Skin of body (tissue), 2 donors: ENCODE data around the gene TSHZ3. TPM values are rescaled to one million over a fixed set of nuclear protein-coding genes. Genes with fewer than 3 reads are reported as not detected.

ENCODE experiments used
- DNase-seq: peaks from one replicate; lab custom pipeline; 2025; lab: John Stamatoyannopoulos, UW
- total RNA-seq: library from RNA; depleted of rRNA; stranded (reverse); fragments of >200 nt; gene quantifications from one replicate; pipeline ENCODE4 v1.2.3, GENCODE V29; 2014

Gene TSHZ3
- total RNA-seq, 1 donor from 2014 or later: 4.8 TPM

DNA sequence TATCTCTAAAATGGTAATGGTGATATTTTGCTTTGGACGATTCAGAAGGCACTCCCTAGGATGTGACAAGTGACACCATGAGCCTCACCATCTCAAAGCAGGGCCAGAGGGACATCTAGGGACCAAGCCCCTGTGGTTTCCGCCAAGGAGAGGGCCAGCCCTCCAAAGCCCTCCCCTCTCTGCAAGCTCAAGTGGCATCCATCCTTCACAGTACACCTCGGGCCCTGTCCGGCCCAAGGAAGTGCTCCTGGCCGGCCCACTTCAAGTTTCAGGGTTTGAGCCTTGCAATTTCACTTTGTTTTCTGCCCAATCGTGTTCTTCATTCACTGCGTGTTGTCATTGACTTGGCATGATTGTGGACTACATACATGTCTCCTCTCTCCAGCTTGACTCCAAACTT is 82.5 kb downstream of the TSHZ3 start:
- DNase-seq: no peak

DNA sequence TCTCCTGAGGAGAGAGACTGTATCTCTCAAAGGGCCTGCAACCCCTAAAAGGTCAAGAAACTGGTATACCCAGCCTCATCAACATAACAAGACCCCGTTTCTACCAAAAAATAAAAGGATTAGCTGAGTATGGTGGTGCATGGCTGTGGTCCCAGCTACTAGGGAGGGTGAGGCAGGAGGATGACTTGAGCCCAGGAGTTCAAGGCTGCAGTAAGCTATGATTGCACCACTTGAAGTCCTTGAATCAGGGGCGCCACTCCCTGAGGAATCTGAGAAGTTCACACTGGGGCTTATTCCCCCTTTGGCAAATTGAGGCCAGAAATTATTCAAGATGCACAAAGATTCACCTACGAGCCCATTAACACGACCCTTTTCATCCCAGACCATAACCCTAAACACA is 83.0 kb downstream of the TSHZ3 start:
- no peak for DNase-seq

DNA sequence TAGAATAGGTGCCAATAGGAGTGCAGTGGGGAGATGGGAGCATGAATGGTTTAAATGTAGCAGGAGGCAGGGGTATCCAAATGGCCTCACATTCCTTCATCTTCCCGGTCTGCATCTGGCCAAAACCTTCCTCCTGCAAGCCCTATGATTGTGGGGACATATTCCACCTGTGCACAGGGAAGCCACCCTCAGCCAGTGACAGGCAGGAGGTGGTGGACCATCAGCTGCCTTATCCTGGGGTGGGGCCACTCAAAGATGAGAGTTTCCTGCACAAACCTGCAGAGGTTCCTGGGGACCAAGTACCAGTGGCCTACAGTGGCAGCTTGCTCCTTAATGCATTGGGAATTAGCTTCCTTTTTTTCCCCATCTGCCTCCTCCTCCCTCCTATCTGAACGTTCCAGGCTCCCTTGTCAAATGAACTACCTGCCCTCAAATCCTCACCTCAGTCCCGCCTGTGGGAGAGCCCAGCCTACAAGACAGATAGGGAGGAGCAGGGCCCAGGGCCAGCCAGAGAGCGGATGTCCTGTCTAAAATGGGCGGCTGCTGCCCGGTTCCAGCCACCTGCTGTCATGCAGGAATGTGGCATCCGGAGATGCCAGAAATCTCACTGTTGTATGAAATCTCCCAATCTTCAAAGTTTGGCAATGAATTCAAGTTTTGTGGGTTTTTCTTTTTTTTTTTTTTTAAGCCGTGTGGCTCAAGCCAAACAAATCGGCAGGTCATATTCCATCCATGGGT is 85.0 kb downstream of the TSHZ3 start:
- no peak for DNase-seq

DNA sequence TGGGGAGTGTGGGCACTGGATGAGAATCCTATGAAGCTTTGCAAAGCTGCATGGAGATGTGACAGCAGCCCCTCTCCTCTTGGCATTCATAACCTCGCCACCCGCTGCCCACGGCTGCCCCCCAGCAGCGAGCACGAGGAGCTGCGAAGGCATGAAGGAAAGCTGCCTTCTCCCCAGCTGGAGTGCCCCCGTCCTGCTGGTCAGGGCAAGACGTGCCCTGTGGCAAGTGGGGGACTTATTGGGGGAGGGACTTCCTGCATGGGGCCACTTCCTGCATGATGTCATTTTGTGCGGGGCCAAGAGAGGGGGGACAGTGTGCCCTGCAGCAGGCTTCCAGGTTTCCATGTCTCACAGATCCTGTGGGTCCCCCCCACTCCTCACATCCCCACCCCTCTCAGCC is 85.9 kb downstream of the TSHZ3 start:
- no peak for DNase-seq

DNA sequence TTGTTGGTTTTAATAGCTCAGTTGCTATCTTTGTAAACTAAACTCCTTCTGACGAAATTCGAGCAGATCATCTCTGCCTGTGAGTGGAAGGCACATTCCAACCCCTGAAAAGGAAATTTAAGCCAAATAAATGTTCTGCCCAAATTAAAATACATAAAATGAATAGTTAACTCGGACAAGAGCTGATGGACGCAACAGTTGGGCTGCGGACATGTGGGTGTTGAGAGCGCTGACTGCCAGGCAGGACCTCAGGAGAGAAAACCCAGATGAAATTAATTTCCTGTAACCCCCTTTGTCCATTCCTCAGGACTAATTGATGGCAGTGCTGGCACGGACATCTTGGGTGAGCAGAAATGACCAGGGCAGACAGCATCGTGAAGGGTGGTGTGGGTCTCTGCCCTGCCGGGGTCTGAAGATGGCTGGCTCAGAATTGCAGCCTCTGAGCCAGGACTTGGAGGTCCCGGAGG is 86.5 kb downstream of the TSHZ3 start:
- no peak for DNase-seq

DNA sequence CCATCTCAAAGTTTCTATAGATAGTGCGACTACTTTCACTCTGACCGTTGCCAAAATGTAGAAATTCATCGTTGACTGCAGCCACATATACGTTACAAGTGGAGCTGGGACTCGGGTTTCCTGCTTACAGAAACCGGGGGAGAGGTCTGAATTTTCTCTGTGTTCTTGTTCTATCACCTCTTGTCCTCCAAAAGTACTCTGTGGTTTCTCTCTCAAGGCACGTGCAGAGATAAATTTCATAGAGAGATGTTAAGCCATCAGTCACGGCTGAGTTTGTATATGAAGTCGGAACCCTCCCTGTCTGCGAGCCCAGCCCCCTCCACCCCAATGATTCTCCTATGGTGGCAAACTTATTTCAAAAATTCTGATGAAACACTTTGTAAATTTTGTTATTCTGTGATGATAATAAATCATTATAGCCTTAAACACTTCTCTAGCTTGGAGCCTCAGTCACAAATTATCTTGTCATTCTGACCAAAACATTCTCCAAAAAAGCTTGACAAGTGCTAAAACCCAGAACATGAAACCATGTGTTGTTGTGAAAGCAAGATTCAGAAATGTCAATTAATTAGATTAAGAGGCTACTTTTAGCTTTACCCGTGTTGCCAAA is 87.5 kb downstream of the TSHZ3 start:
- DNase-seq: peak; percentile 3

DNA sequence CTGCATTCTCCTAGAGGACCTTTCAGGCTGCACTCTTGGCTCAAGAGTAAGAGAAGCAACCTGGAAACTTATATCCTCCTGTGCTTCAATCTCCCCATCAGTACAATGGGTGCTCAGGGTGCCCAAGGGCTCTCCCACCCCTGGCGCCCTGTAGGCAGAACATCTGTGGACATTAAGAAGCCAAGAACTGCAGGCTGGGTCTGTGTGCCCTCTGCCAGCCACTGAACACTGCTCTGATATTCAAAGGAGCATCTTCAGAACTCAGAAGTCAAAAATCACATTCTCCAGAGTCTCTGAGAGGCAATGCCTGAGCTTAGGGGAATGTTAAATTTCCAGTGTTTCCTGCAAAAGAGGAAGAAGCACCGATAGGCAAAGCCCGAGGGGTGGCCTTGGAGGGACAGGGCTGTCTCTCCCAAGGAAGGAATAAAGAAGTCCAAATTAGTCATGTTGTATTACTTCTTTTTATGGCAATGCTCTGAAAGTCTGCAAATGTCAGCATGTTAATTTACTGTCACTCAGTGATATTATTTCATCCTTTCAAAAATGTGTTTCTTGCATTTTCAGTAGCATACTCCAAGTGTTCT is 88.1 kb downstream of the TSHZ3 start:
- no peak for DNase-seq

DNA sequence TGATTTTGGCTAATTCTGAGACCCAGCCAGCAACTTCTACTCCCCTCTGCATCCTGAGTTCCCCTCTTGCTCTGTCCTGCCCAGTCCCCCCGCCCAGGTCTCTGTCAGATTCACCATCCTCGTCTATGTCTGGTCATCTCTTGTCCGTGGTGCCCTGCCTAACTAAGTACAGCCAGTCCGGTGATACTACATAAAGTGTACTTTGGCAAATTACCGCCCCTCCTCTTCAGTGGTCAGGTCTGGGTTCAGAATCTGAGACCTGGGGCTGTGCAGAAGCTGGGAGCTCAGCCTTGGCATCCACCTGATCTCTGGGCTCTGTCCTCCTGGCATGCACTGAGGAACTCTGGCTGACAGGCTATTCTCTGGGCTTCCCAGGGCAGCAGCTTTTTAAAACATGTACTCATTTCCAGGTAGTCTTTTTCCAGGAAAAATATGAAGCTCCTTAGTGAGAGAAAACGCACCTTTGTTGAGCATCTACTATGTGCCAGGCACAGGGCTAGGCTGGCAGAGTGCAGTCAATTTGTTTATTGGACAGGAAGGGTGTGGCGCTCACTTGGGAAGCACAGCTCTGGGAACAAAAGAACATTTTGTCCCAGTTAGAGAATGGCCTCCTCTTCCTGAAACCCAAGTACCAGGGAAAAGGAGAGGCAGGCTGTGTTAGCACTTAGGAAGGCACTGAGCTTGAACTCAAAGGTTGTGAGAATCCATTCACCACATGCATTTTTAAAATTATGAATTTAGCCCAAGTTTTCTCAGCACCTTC is 88.9 kb downstream of the TSHZ3 start:
- DNase-seq: no peak

DNA sequence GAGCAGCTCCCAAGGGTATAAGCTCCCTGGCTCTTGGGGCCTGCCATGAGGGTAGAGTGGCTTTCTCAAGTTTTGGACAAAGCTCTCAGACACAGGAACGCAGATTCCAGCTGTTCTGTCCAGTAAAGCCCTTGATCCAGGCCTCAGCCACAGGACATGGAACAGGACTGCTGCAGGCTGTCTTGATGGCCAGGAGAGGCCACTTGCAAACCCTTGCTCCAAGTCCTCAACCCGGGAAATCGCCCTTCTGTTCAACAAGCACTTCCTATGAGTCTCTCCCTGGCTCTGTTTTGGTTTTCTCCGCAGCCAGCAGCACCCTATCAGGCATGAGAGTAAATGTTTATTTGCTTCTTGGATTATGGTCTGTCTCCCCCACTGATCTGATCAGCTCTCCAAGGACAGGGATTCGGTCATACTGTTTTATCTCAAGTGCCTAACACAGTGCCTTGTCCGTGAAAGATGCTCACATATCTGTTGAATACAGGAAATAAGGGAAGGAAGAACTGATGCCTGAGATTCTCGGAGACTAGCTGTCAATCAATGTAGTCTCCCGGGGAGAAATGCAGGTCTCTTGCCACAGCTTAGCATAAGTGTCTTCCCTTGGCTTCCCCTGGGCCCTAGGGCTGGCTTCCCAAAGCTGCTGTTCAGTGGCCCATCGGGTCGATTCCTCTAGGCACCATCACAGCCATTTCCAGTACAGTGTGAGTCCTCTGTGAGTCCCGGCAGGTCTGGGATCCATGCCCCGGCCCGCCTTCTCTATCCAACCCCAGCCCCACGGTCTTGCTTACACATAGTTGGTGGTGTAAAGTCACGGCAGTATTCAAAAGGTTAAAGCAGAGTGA is 90.8 kb downstream of the TSHZ3 start:
- no peak for DNase-seq

DNA sequence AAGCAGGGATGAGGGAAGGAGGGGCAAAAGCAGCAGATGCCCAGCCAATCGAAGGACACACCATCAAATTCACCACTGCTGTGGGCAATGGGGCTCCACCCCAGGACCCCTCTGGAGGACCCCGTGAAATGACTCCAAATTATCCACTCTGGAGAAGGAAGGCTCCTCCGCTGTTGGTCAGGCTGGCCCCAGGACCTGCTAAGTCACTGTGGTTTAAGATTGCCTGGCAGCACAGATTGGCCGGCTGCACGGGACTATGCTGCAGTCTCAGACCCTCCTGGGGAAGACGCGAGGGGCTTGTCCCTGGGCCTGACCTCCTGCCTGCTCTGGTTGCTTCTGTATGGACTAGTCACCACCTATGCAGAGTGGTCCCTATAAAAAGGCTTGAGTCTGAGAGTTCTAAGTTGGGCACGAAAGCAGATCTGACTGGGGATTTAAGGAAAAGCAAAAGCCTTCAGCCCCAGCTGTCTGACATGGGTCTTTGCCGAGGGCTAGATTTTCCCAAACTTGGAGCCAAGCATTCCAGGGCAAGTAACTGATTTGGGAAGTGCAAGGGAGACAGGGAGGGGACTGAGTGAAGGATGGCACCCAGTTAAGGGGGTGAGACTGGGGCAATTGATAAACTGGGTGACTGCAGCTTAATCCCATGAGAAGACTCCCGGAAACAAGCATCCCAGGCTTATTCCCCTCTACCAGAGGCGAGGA is 91.7 kb downstream of the TSHZ3 start:
- no peak for DNase-seq

DNA sequence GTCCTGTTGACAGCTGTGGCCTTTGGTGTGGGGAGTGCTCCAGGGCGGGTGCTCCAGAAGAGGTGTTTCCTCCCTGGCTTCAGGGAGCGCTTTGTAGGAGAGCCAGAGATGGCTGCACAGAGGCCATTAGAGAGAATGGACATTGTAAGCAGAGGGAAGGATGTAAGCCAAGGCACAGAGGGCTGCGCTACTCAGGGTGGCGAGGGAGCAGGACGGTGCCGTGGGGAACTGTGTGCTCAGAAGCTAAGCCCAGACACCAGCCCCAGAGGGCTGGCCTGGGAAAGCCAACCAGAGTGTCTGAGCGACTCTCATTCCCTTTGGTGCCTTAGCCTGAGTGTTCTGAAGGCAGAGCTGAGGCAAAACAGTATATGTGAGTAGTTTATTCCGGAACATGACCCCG is 92.2 kb downstream of the TSHZ3 start:
- no peak for DNase-seq

DNA sequence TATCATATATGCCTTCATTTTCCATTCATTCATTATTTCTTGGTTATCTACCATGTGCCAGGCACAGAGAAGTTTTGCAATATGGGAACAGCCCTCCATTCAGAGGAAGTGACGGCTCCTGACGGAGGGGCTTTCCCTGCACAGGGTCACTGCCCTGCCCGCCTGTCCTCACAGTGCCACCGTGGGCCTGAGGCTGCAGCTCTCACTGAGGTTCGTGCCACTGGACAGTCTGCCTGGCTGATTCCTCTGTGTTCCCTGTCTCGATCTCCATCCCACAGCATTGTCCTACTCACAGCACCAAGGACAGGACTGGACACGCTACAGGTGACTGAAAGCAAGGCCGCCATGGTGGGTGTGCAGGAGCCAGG is 92.7 kb downstream of the TSHZ3 start:
- DNase-seq: no peak

DNA sequence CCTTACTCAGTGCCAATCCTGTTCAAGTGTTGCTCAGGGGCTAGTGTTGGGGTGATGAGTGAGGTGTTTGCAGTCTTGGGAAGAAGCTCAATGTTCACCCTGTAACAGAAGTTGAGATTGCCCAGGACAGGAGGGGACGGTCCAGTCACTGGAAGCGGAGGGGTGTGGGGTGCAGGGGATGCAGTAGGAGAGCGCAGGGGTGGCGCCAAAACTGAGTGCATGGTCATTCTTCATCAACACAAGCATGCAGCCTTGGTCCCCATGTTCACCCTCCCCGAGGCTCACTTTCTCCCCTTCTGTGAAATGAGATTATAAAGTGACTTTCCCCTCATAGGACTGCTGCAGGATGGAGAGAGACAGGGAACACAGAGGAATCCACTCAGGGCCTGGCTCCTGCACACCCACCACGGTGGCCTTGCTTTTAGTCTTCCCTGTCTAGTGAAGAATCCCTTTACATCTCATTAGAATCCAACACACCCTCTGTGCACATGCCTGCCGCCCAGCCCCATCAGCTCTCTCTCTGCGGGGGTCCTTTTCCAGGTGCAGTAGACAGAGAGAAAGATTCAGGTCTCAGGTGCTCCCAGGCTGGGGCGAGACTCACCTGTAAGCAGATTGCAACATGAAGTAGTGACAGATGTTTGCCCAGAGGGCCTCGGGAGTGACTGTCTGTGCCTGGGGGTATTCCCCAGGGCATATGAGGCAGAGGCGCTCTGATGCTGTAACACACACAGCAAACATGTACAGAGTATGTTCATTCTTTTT is 93.2 kb downstream of the TSHZ3 start:
- DNase-seq: no peak

DNA sequence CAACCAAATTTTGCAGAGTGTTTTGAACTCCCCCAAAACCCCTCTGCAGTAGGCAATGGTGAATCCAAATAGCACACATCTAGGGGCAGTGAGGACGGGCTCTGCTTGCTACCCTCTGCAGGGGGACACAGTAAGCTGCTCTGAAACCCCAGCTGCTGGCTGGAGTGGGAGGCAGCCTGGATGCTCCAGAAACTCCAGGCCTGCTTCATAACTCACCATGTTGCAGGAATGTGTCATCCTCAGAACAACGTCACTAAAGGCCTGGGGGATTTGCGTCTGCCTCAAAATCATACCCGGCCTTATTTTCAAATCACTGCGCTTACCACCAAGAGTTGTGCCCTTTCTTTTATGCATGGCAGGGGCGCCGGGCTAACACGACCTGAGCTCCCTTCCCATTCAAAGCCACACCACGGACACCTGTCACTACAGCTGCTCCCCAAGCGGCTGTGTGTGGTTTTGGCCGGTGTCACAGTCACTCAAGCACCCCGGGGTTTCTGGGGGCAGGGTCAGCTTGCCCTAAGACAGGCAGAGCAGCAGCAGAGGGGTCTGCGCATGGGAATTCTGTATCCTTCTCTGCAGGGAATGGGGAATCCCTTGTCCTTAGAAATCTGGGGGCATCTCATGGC is 93.9 kb downstream of the TSHZ3 start:
- no peak for DNase-seq

DNA sequence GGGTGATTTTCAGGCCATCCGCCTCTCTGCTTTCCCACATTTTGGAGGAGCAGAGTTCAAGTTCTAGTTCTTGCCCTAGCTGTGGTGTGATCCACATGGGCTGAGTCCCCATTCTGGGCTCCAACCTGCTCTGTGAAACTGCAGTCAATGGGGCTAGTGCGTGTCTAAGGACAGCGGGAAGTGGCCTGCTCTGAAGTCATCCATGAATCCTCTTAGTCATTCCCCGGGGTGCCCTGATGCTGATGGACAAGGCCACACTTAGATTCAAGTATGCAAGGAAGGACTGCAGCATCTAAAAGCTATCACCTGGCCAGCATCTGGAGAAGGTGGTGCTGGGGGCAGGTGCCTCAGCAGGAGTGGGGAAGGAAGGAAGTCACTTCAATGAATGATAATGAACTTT is 94.6 kb downstream of the TSHZ3 start:
- DNase-seq: no peak

DNA sequence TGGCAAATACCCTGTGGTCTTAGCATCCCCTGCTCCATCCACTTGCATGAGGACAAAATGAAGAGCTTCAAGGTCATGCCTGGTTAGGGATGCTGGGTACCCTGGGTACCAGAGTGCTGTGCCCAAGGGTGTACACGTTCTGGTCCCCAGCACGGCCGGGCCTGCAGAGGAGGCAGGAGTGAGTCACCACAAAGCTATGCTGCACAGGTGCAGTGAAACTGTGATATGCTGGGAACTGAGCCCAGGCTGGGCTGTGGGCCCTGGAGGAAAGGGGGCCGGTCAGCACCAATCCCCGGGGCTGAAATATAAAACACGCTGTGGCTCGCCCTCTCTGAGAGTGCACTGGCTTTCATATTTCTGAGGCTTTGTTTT is 95.1 kb downstream of the TSHZ3 start:
- peak; percentile 4 for DNase-seq

DNA sequence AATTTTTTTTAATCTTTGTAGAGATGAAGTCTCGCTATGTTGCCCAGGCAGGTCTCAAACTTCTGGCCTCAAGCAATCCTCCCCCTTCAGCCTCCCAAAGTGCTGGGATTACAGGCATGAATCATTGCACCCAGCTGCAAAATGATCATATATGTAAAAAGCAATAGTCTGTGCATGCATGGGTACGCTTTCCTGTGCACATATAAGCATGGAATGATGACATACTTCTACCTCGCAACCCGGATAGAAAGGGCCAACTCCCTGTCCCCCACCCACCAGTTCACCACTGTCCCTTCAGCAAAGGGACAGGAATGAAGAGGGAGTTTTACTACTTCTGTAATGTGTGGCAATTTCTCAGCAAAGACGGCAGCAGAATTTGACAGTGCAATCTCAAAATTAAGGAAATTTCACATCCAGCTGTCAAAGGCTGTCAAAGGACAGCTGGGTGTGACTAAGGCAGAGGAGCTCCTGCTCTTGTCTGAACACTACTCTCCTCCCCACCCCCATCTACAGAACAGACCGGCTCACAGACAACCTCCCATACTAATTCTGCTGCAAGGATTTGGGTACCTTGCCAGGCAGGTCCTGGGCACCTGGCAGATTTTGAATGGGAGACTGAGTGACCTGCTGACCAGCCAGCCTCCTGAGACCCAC is 95.6 kb downstream of the TSHZ3 start:
- no peak for DNase-seq

DNA sequence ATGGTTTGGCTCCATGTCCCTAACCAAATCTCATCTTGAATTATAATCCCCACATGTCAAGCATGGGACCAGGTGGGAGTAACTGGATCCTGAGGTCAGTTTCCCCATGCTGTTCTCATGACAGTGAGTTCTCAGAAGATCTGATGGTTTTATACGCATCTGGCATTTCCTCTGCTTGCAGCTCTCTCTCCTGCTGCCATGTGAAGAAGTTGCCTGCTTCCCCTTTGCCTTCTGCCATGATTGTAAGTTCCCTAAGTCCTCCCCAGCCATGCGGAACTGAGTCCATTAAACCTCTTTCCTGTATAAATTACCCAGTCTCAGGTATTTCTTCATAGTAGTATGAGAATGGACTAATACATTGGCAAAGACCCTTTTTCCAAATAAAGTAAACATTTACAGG is 96.8 kb downstream of the TSHZ3 start:
- no peak for DNase-seq

DNA sequence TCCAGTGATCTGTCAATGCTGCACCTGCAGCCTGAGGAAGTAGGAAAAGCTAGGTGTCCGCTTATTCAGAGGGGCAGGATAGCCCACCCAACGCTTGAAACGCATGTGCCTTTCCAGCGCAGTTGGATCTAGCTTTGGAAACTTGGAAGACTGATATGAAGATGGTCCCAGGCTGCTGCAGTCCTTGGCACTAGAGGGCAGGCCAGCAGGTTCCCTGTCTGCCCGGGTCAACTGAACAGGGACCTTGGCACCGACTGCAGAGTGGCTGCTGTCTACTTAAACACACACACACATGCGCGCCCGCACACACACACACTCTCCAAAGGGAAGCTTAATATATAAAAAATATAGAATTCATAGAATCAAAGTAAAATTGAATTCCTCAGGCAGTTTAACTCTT is 100.0 kb downstream of the TSHZ3 start:
- no peak for DNase-seq
